Retina (tissue), 1 donor: Measurements from ENCODE around the gene DENND1A.

Source experiments
- DNase-seq: peaks from one replicate; pipeline ENCODE4 v3.0.0-alpha.2; 2016

Gene DENND1A

GRCh38 chr9:123678038-123678877 lies 251.7 kb downstream of the DENND1A start:
- DNase-seq, result no peak

- DNase-seq, result no peak
These were observed 253.1 kb downstream of the DENND1A start for GRCh38 chr9:123676869-123677268.

DNA sequence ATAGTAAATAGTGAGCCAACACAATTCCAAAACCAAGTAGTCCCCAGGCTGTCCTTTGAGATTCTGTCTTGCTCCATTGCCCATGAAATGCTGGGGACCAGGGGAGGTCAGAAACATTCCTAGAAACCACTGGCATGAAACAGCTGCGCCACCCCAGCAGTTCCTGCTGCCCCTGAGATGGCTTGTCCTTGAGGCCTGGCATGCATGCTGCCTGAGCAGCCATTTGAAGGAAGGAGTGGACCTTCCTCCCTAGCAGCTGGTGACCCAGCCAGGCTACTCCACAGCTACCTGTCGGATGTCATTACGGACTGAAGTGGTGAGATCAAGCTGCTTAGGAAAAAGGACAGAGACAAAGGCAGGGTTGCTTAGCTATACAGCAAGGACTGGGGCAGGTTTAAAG lies 260.6 kb downstream of the DENND1A start:
- DNase-seq, result peak; percentile 82

DNA sequence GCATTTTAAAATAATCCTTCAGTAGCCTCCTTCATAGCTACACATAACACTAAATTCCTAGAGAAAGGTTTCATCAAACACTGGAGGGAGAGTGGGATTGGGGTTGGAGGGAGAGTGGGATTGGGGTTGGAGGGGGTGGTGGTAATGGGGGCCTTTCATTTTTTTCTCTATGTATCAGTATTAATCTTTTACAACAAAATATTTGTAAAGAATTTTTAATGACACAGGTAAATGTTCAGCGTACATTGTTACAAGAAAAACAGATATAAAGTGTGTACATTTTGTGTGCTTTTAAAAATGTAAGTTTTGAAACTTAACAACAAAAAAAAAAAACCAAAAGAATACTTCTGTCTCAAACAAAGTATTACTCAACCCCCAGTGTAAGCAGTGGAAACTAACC lies 266.4 kb downstream of the DENND1A start:
- DNase-seq, result no peak

DNA sequence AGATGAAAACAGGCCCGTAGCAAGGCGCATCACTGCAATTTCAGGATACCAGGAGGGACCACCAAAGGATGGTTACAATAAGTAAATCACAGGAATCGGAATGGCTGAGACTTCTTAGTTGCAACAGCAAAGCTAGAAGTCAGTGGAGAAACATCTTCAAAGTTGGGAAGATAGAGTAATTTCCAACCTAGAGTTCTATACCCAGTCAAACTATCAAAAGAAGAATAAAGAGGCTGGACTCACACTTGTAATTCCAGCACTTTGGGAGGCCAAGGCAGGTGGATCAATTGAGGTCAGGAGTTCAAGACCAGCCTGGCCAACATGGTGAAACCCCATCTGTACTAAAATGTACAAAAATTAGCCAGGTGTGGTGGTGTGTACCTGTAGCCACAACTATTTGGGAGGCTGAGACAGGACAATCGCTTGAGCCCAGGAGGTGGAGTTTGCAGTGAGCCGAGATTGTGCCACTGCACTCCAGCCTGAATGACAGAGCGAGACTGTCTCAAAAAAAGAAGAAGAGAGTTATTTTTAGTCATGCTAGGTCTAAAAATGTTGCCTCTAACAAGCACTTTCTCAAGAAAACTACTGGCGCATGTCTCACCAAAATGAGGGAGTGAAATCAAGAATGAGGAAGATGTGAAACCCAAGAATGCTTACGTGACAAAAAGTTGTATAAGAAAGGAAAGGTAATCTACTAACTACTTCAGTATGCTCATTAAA lies 267.7 kb downstream of the DENND1A start:
- DNase-seq, result no peak

DNA sequence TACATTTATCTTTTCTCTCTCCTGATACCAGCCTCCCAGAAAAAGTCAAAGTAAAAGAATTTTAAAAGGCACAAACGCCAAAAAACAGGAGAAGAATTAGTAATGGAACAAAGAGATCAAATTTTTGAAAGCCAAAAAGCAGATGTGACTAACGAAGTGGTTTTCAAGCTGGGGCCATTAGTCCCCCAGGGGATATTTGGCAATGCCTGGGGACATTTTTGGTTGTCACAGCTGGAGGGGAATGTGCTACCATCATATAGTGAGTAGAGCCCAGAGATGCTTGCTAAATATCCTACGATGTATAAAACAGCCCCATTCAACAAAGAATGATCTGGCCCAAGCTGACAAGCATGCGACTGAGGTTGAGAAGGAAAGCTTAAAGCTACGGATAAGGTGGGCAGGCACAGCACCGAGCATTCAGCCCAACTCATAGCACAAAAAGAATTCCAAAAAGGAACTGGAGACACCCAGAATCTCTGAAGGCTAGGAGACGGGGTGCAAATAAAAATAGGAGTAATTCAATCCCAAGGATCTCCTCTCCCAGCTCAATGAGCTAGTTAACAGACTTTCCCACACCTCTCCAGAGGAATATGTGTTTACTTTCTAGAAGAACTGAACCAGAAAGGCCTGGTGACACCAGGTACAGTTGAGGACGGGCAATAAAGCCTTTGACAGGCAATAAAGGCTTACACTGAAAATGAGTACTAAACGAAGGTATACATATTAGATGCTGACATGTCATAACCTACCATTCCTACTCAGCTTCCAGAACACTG lies 269.0 kb downstream of the DENND1A start:
- DNase-seq, result no peak

DNA sequence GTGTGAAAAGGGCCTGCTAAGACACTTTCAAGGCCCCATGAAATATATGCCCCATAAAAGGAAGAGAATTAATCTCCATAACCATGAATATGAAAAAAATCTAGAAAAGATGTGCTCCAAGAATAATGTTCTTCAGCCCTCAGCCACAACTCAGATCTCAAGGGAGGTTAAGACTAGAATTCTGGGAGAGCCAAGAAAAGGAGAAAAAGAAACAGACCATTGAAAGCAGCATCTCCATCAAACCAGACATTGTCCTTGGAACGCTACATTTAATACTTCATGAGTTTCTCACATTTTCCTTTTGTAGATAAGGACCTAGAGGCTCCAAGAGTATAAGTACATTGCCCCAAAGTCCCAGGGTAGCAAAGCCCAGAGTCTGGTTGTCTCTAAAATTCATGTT lies 270.6 kb downstream of the DENND1A start:
- no peak for DNase-seq

- DNase-seq, result no peak
These were observed 271.1 kb downstream of the DENND1A start for GRCh38 chr9:123658792-123659191.

- no peak for DNase-seq
These were observed 272.0 kb downstream of the DENND1A start for GRCh38 chr9:123657941-123658340.

- no peak for DNase-seq
These were observed 272.8 kb downstream of the DENND1A start for GRCh38 chr9:123657099-123657498.

- no peak for DNase-seq
These were observed 273.4 kb downstream of the DENND1A start for GRCh38 chr9:123656565-123656964.

- DNase-seq, result no peak
These were observed 274.1 kb downstream of the DENND1A start for GRCh38 chr9:123655681-123656423.

GRCh38 chr9:123654994-123655637 lies 274.8 kb downstream of the DENND1A start:
- no peak for DNase-seq

- DNase-seq, result no peak
These were observed 275.5 kb downstream of the DENND1A start for GRCh38 chr9:123654218-123654993.

DNA sequence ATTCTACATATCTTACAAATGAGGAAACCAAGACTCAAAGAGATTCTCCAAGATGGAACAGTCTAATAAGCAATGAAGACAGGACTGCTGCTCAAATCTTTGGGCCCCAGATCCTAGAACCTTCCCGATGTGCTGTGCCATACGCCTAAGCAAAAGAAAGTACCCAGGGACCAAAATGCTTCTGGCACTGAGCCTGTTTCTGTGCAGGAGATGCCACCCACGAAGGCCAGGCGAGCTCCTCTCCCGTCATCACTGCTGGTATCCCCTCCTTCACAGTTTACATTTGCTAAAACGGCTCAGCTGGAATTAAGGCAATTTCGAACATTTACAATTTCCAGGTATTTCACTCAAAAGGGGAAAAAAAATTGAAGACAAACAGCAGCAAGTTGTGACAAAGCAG lies 277.5 kb downstream of the DENND1A start:
- no peak for DNase-seq

DNA sequence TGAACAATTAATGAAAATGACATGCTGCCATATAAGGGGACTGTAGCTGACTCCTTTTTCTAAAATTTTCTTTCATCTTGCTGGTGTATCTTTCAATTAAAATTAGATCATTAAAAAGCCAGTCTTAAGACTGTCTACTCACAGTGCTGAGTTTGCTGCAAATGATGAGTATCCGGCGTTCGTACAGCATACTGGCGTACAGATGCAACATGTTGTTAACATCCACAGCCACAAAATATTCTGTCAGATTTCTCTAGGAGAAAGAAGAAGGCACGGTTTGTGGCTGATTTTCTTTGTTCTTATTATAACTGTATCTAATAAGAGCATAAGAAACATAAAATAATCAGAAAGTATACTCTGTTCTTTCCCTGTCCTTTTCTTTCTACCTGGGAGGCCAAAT lies 278.1 kb downstream of the DENND1A start:
- no peak for DNase-seq

- no peak for DNase-seq
These were observed 278.7 kb downstream of the DENND1A start for GRCh38 chr9:123651273-123651672.

DNA sequence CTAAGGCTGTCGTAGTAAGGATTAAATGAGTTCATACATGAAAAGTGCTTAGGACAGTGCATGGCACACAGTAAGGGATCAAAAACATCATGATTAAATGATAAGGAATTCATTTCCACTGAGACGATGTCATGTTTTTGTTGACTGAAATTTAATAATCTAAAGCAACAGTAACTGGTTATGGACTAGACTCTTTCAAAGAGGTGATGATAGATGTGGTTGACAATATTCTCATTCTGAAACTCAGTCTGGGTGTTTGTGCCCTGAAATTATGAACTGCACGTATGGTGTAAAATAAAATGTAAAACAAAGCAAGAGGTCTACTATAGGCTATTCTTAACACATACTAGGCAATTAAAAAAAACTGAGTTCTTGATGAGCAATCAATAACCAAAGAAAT lies 280.0 kb downstream of the DENND1A start:
- no peak for DNase-seq

GRCh38 chr9:123647145-123647544 lies 282.8 kb downstream of the DENND1A start:
- DNase-seq, result no peak

DNA sequence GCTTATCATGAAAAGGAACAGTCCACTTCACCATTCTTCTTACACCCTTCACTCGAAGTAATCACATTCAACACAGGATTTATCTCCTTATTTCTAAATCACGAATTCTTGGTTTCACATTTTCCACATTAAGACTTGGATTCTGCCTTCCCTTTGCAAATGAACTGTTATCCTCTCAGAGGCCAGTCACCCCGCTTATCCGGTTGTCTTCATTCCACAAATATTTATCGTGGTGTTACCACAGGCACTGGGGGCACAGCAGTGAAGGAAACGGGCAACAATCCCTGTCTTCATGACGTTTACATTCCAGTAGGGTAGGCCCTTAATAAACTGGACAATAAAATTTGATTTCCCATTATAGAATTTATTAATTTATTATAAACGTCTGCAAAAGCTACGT lies 284.2 kb downstream of the DENND1A start:
- DNase-seq, result no peak

GRCh38 chr9:123645126-123645525 lies 284.8 kb downstream of the DENND1A start:
- no peak for DNase-seq
